Measurements from ENCODE around the gene SGCD.

- TF ChIP-seq CTCF (IDR thresholded peaks at IDR 0.05) (no peak), POLR2A (IDR thresholded peaks at IDR 0.05) (no peak)
Measured at GRCh38 chr5:156391139-156391538, 64.2 kb downstream of the SGCD start.
